ENCODE measurements around the gene ENPP3.
A peak's percentile ranks its signal among the peaks of the same experiment; 100 is the strongest.
"Not testable (repeated sequence)": the region's sequence is repeated elsewhere in the genome, so short reads cannot be mapped to it uniquely, and the experiment has no call there.

The ENPP3 gene

GRCh38 chr6:131683479-131683878 lies 46.4 kb downstream of the ENPP3 start:
- no peak for DNase-seq (ENCODE audit: low read depth in 2 of 3, low spot score in 1 of 3)

- peak in 1 of 3 donors; percentile 13 for DNase-seq (ENCODE audit: low read depth in 2 of 3, low spot score in 1 of 3)
Measured at GRCh38 chr6:131685266-131685780, 48.2 kb downstream of the ENPP3 start.

GRCh38 chr6:131687022-131687421 lies 49.9 kb downstream of the ENPP3 start:
- DNase-seq (ENCODE audit: low read depth in 2 of 3, low spot score in 1 of 3), result no peak

GRCh38 chr6:131688286-131688685 lies 51.2 kb downstream of the ENPP3 start:
- no peak for DNase-seq (ENCODE audit: low read depth in 2 of 3, low spot score in 1 of 3)

DNA sequence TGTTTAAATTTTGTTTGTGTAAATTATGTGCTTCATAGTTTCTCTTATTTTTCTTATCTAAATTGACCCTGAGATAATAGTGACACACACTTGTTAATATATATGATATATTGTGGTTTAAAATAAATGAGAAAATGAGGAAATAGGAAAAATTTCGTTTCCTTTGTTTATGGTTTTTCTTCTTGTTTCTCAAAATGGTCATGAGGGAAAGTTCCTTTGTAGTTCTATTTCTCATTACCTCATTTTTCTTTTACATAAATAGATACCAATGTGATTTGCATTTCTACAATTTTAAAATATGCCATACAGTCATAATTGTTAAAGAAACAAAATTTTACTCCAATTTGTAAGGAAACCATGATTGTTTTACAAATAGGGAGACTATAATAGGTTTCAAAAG lies 54.9 kb downstream of the ENPP3 start:
- DNase-seq (ENCODE audit: low read depth in 2 of 3, low spot score in 1 of 3), result no peak

GRCh38 chr6:131692589-131692988 lies 55.5 kb downstream of the ENPP3 start:
- DNase-seq (ENCODE audit: low read depth in 2 of 3, low spot score in 1 of 3), result no peak

DNA sequence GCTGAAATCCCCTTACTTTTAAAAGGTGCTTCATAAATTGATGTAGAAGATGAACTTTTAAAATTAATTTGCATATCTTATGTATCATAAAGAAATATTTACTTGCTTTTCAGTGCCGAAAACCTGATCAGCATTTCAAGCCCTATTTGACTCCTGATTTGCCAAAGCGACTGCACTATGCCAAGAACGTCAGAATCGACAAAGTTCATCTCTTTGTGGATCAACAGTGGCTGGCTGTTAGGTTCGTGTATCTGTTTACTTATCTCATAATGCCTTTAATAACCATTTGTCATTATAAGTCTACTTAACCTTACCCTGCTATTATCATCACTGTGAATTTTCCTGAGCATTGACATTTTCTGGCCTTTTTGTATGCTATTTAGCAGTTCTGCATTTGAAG lies 56.3 kb downstream of the ENPP3 start:
- no peak for DNase-seq (ENCODE audit: low read depth in 2 of 3, low spot score in 1 of 3)

DNA sequence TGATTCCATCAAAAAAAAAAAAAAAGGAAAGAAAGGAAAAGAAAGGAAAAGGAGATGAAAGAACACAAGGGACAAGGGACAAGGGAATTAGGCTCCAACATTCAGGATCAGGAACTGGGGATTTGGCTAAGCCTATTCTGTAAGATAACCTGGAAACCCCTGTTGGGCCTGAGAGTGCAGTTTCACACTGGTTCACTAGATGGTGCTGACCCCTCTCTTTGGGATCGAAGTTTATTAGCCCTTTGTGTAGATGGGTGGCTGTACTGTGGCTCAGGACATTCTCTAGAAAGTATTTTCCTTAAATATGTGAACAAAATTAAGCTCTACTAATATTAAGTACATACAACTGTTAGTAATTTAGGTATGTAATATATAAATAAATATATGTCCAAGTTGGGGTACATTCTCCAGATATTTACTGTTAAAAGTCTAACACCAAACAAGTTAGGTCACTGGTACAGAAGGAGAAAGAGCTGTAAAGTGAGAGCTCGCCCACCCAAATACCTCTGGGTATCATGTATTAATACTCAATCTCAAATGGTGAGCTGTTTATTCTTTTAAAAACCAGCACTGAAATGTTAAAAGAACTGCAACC lies 57.8 kb downstream of the ENPP3 start:
- DNase-seq (ENCODE audit: low read depth in 2 of 3, low spot score in 1 of 3), result peak in 1 of 3 donors; percentile 32

GRCh38 chr6:131696956-131697355 lies 59.9 kb downstream of the ENPP3 start:
- no peak for DNase-seq (ENCODE audit: low read depth in 2 of 3, low spot score in 1 of 3)

GRCh38 chr6:131700851-131701250 lies 63.7 kb downstream of the ENPP3 start:
- not testable (repeated sequence) for DNase-seq (ENCODE audit: low read depth in 2 of 3, low spot score in 1 of 3)

DNA sequence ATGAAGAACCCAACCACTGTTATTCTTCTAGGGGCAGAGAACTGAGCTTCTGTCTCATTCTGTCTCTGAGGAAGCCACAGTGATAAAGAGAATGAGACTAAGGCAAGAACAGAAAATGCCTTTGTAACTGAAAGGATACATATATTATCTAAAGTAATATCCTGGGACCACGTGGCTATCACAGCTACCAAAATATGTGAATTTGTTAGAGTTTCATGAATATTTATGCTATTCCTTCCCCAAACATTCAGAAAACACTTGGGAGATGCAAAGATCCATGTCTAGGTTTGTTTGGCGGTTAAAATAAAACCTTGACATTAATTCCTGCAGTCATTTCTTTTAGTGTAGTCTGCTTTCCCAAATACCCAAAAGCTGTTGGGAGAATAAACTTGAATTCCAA lies 66.8 kb downstream of the ENPP3 start:
- DNase-seq (ENCODE audit: low read depth in 2 of 3, low spot score in 1 of 3), result not testable (repeated sequence)

GRCh38 chr6:131710917-131711316 lies 73.8 kb downstream of the ENPP3 start, which contains the start of gene CTAGE9:
Gene CTAGE9 (minus strand): TSS chr6:131711017. CDS start chr6:131711017, 0 bp downstream.
- not testable (repeated sequence) for DNase-seq (ENCODE audit: low read depth in 2 of 3, low spot score in 1 of 3)

DNA sequence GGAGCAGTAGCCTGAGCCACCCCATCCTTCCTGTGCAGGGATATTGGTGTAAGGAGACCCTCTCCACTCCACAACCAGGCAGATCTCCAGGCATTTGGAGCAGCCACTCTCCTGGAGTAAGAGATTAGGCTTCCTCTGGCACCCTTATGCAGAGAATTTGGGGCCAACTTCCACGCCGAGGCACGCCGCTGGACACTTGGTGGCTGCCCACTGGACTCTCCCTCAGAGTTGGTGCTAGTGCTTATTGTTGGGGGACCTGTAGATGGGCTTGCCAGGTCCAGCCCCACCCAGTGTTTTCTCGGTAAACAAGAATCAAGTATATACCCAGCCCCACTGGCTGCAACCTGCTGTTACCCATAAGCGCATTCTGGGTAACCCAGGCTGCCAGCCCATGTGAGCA lies 78.5 kb downstream of the ENPP3 start:
- DNase-seq (ENCODE audit: low read depth in 2 of 3, low spot score in 1 of 3), result not testable (repeated sequence)

DNA sequence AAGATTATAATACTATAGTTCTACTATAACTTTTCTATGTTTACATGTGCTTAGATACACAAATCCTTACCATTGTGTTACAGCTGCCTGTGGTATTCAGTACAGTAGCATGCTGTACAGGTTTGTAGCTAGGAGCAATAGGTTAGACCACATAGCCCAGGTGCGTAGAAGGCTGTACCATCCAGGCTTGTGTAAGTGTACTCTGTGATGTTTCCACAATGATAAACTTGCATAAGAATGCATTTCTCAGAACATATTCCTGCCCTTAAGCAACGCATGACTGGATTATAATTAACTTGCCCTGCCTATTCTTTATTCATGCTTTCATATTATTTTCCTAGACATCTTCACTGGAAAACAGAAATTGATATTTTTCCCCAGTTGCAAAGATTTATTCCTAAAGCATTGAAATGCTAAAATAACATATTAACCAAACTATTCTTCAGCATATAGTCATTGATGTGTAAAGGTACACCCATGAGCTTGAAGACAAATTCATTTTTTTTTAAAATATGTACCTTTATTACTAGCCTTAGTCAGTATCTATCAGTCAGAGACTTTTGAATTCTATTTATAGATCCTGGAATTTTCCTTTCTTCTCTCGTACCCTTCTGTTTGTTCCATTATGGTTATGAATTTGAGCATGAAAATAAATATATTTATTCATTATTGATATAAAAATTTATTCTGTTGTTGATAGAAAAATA lies 80.9 kb downstream of the ENPP3 start:
- no peak for DNase-seq (ENCODE audit: low read depth in 2 of 3, low spot score in 1 of 3)

GRCh38 chr6:131721161-131721560 lies 84.1 kb downstream of the ENPP3 start:
- no peak for DNase-seq (ENCODE audit: low read depth in 2 of 3, low spot score in 1 of 3)

DNA sequence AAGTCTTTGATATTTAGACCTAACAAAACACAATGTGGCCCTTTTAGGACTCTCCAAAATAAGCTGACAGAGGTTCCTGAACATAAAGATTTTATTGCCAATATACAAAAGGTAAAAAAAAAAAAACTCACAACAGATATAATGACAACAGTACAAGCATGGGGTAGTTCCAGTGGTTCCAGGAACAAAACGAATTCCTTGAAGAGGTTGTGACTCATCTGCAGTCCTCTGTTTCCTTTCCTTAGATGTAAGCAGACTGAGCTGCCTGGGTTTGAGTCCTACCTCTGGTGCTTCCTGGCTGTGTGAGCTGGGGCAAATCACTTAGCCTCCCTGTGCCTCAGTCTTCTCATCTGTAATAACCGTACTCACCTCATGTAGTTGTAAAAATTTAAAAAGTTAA lies 87.0 kb downstream of the ENPP3 start:
- DNase-seq (ENCODE audit: low read depth in 2 of 3, low spot score in 1 of 3), result no peak

DNA sequence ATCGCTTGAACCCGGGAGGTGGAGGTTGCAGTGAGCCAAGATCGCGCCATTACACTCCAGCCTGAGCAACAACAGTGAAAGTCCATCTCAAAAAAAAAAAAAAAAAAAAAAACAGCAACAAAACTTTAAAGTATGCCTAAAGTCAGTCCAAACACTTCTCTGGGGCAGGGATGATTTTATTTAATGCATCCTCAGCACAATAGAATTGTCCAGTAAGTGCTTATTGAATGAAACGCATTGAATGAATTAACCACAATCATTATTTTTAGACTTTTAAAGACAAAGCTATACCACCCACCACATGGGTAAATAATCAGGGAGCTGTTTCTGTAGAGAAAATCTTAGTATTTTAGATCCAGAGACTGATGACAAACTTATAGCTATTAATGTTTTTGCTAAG lies 90.4 kb downstream of the ENPP3 start:
- no peak for DNase-seq (ENCODE audit: low read depth in 2 of 3, low spot score in 1 of 3)

DNA sequence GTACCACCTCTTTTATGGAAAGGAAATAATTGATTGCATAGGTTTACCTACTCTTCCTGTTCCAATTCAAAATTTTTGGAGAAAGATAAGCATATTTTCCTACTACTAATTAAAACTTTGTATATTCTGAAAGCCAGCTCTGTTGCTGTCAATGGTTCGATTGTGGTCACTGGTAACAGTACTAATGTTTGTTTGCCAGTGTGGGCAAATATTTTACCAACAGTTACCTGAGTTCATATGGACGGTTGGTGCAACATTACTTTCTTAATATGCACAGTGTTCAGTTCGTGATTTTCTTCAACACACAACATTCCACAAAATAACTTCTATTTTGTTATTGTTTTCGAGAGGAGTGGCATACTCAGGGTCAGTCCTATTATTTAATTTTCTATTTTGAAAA lies 90.8 kb downstream of the ENPP3 start:
- no peak for DNase-seq (ENCODE audit: low read depth in 2 of 3, low spot score in 1 of 3)

- DNase-seq (ENCODE audit: low read depth in 2 of 3, low spot score in 1 of 3), result no peak
Measured at GRCh38 chr6:131728296-131728939, 91.3 kb downstream of the ENPP3 start.

DNA sequence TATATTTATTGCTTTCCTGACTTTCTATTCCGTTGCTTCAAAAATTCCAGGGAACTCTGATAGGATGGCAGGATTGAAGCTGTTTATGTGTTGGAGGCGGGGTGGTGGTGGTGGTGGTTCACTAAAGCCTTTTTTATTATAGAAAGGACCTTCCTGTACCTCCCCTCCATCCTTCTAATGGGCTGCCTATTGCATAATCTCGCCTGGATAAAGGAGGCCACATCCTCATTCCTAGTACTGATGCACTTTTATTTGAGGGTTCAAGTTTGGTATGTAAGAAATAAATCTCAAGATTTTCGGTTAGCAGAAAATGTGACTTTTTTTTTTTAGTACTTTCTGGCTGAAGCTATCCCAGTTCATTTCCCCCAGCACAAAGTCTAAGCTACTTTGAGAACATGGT lies 92.4 kb downstream of the ENPP3 start:
- DNase-seq (ENCODE audit: low read depth in 2 of 3, low spot score in 1 of 3), result no peak

GRCh38 chr6:131730264-131730663 lies 93.2 kb downstream of the ENPP3 start:
- no peak for DNase-seq (ENCODE audit: low read depth in 2 of 3, low spot score in 1 of 3)

GRCh38 chr6:131731224-131731623 lies 94.1 kb downstream of the ENPP3 start:
- DNase-seq (ENCODE audit: low read depth in 2 of 3, low spot score in 1 of 3), result no peak

All from stimulated activated CD4-positive, alpha-beta T cell treated with anti-CD3 and anti-CD28 coated beads, Interleukin-12 subunit alpha, Interleukin-12 subunit beta, amount 100 ng/mL, for 48 hours (primary cell).